Muscle of leg (tissue), 11 donors: ENCODE results near the gene NCKAP5. TPM values are rescaled to one million over a fixed set of nuclear protein-coding genes. Genes with fewer than 3 reads are reported as not detected.

Experiments used
- DNase-seq: peaks from one replicate; pipeline ENCODE4 v3.0.0; 2013
- H3K27ac ChIP-seq: one replicate; pipeline ENCODE4 v1.5.1; 2013; ENCODE audit warnings: mild to moderate bottlenecking, low read length, control low read depth
- H3K27me3 ChIP-seq: one replicate; pipeline ENCODE4 v1.6.1; 2013; ENCODE audit warnings: low read length; ENCODE audit not compliant: control insufficient read depth, insufficient read depth
- H3K36me3 ChIP-seq: one replicate; pipeline ENCODE4 v1.6.1; 2013; ENCODE audit warnings: low read length; ENCODE audit not compliant: control insufficient read depth, insufficient read depth
- H3K4me1 ChIP-seq: one replicate; pipeline ENCODE4 v1.6.1; 2013; ENCODE audit warnings: low read length; ENCODE audit not compliant: control insufficient read depth, insufficient read depth
- H3K4me3 ChIP-seq: one replicate; pipeline ENCODE4 v1.5.1; 2013; ENCODE audit warnings: low read length, control low read depth
- H3K9me3 ChIP-seq: replicated peaks from 2 replicates; pipeline ENCODE4 v1.6.1; 2013; ENCODE audit warnings: low read depth, low read length; ENCODE audit not compliant: control insufficient read depth
- WGBS: methylation state at CpG from one replicate; pipeline ENCODE4 v1.1.5; 2013; ENCODE audit warnings: missing lambda C conversion rate; ENCODE audit not compliant: insufficient coverage; 5-methylcytosine and 5-hydroxymethylcytosine counted together
- polyA plus RNA-seq, 8 donors: library from polyadenylated mRNA; unstranded; fragments of 120-200 nt; gene quantifications; one replicate each; pipeline versions ENCODE4 v1.2.1 to v1.2.3, GENCODE V29; 2013; ENCODE audit warnings: inconsistent platforms in 1 of 8, low replicate concordance in 1 of 8; ENCODE audit not compliant: insufficient read length in 8 of 8, insufficient read depth in 1 of 8
- total RNA-seq: library from RNA; stranded (reverse); fragments of 120-200 nt; gene quantifications from one replicate; pipeline ENCODE4 v1.2.4, GENCODE V29; 2013

The NCKAP5 gene
- total and polyA plus RNA-seq, 9 donors, result 3.7 to 8.9 (median 5.0) TPM

- Histone ChIP-seq H3K36me3 (no peaks in the 10 kb centered on the region), H3K27ac (no peak overlapping the region), H3K27me3 (no peaks in the 10 kb centered on the region), H3K9me3 (no peaks in the 10 kb centered on the region), H3K4me3 (no peak overlapping the region), H3K4me1 (no peaks in the 10 kb centered on the region)
- WGBS, result no CpG with 5 or more reads among the region's 4 CpGs
- DNase-seq, result no peak
Observed at GRCh38 chr2:133044556-133044955, 523.7 kb downstream of the NCKAP5 start.

- Histone ChIP-seq H3K36me3 (no peaks in the 10 kb centered on the region), H3K4me3 (no peak overlapping the region), H3K27ac (no peak overlapping the region), H3K4me1 (no peaks in the 10 kb centered on the region), H3K9me3 (no peaks in the 10 kb centered on the region), H3K27me3 (no peaks in the 10 kb centered on the region)
- no peak for DNase-seq
- WGBS, result no CpG with 5 or more reads among the region's 4 CpGs
Observed at GRCh38 chr2:133040170-133040569, 528.1 kb downstream of the NCKAP5 start.

GRCh38 chr2:133039531-133039930 is 528.7 kb downstream of the NCKAP5 start:
- Histone ChIP-seq H3K4me1 (no peaks in the 10 kb centered on the region), H3K27me3 (no peaks in the 10 kb centered on the region), H3K4me3 (no peak overlapping the region), H3K27ac (no peak overlapping the region), H3K36me3 (no peaks in the 10 kb centered on the region), H3K9me3 (no peaks in the 10 kb centered on the region)
- no peak for DNase-seq
- WGBS, result no CpG with 5 or more reads among the region's 1 CpG

GRCh38 chr2:133026536-133027177 is 541.6 kb downstream of the NCKAP5 start:
- Histone ChIP-seq H3K27me3 (no peaks in the 10 kb centered on the region), H3K4me3 (no peak overlapping the region), H3K36me3 (no peaks in the 10 kb centered on the region), H3K9me3 (no peaks in the 10 kb centered on the region), H3K27ac (no peak overlapping the region), H3K4me1 (no peaks in the 10 kb centered on the region)
- peak; percentile 21 for DNase-seq
- WGBS, result 33% methylated on average over 3 of the region's 6 CpGs

- H3K4me1 ChIP-seq, result no peaks in the 10 kb centered on the region
- H3K27ac ChIP-seq, result no peak overlapping the region
- no peaks in the 10 kb centered on the region for H3K9me3 ChIP-seq
- DNase-seq, result no peak
- H3K36me3 ChIP-seq, result no peaks in the 10 kb centered on the region
- 86% methylated on average over 1 of the region's 3 CpGs for WGBS
- no peaks in the 10 kb centered on the region for H3K27me3 ChIP-seq
- H3K4me3 ChIP-seq, result no peak overlapping the region
Observed at GRCh38 chr2:133025004-133025403, 543.3 kb downstream of the NCKAP5 start.

GRCh38 chr2:133012847-133013734 is 555.2 kb downstream of the NCKAP5 start:
- H3K4me1 ChIP-seq, result no peaks in the 10 kb centered on the region
- no peaks in the 10 kb centered on the region for H3K36me3 ChIP-seq
- DNase-seq, result no peak
- no peaks in the 10 kb centered on the region for H3K9me3 ChIP-seq
- H3K4me3 ChIP-seq, result no peak overlapping the region
- no peaks in the 10 kb centered on the region for H3K27me3 ChIP-seq
- H3K27ac ChIP-seq, result no peak overlapping the region
- WGBS, result no CpG with 5 or more reads among the region's 6 CpGs

GRCh38 chr2:133004623-133005022 is 563.6 kb downstream of the NCKAP5 start:
- no peak overlapping the region for H3K27ac ChIP-seq
- H3K9me3 ChIP-seq, result peaks cover 2% of the 10 kb centered on the region
- H3K27me3 ChIP-seq, result no peaks in the 10 kb centered on the region
- no peaks in the 10 kb centered on the region for H3K4me1 ChIP-seq
- 100% methylated on average over 1 of the region's 5 CpGs for WGBS
- H3K36me3 ChIP-seq, result no peaks in the 10 kb centered on the region
- H3K4me3 ChIP-seq, result no peak overlapping the region
- DNase-seq, result no peak

- DNase-seq, result no peak
- no CpG with 5 or more reads among the region's 2 CpGs for WGBS
Observed at GRCh38 chr2:132999421-132999820, 568.8 kb downstream of the NCKAP5 start.

GRCh38 chr2:132998221-132998620 is 570.0 kb downstream of the NCKAP5 start:
- H3K36me3 ChIP-seq, result no peaks in the 10 kb centered on the region
- no peak overlapping the region for H3K27ac ChIP-seq
- H3K4me3 ChIP-seq, result no peak overlapping the region
- DNase-seq, result no peak
- no peaks in the 10 kb centered on the region for H3K27me3 ChIP-seq
- H3K9me3 ChIP-seq, result no peaks in the 10 kb centered on the region
- H3K4me1 ChIP-seq, result no peaks in the 10 kb centered on the region

More at GRCh38 chr2:132999421-132999820, 568.8 kb downstream of the NCKAP5 start:
- Histone ChIP-seq H3K36me3 (no peaks in the 10 kb centered on the region), H3K9me3 (peaks cover 2% of the 10 kb centered on the region), H3K4me3 (no peak overlapping the region), H3K4me1 (no peaks in the 10 kb centered on the region), H3K27me3 (no peaks in the 10 kb centered on the region), H3K27ac (no peak overlapping the region)

- no peaks in the 10 kb centered on the region for H3K36me3 ChIP-seq
- no peak overlapping the region for H3K27ac ChIP-seq
- no peaks in the 10 kb centered on the region for H3K4me1 ChIP-seq
- peak; percentile 49 for DNase-seq
- no peaks in the 10 kb centered on the region for H3K27me3 ChIP-seq
- H3K9me3 ChIP-seq, result no peaks in the 10 kb centered on the region
- H3K4me3 ChIP-seq, result no peak overlapping the region
- 0% methylated on average over 1 of the region's 8 CpGs for WGBS
Observed at GRCh38 chr2:132991471-132992045, 576.7 kb downstream of the NCKAP5 start.
